ENCODE results near the gene SPRR2A.

DNA sequence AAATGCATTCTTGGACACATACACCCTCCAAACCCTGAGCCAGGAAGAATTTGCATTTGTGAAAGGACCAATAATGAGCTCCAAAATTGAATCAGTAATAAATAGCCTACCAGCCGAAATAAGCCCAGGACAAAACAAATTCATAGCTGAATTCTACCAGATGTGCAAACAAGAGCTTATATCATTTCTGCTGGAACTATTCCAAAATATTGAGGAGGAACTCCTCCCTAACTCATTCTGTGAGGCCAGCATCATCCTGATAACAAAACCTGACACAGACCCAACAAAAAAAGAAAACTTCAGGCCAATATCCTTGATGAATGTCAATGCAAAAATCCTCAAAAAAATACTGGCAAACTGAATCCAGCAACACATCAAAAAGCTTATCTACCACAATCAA is 30.3 kb upstream of the SPRR2A start:
- TF ChIP-seq, protein P1, sequence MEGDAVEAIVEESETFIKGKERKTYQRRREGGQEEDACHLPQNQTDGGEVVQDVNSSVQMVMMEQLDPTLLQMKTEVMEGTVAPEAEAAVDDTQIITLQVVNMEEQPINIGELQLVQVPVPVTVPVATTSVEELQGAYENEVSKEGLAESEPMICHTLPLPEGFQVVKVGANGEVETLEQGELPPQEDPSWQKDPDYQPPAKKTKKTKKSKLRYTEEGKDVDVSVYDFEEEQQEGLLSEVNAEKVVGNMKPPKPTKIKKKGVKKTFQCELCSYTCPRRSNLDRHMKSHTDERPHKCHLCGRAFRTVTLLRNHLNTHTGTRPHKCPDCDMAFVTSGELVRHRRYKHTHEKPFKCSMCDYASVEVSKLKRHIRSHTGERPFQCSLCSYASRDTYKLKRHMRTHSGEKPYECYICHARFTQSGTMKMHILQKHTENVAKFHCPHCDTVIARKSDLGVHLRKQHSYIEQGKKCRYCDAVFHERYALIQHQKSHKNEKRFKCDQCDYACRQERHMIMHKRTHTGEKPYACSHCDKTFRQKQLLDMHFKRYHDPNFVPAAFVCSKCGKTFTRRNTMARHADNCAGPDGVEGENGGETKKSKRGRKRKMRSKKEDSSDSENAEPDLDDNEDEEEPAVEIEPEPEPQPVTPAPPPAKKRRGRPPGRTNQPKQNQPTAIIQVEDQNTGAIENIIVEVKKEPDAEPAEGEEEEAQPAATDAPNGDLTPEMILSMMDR (IDR thresholded peaks at IDR 0.05) = no peak
- no peak for TF ChIP-seq POLR2AphosphoS5 (IDR thresholded peaks at IDR 0.05; ENCODE audit: insufficient read depth in 1 of 2, low read depth in 1 of 2)
